Iris pigment epithelial cell (primary cell): ENCODE data around the gene PPY.
"Not testable (repeated sequence)": the region's sequence is repeated elsewhere in the genome, so short reads cannot be mapped to it uniquely, and the experiment has no call there.

Experiments
- DNase-seq: peaks from one replicate; pipeline ENCODE4 v3.0.0-alpha.2; 2011; ENCODE audit warnings: low read depth

The PPY gene

DNA sequence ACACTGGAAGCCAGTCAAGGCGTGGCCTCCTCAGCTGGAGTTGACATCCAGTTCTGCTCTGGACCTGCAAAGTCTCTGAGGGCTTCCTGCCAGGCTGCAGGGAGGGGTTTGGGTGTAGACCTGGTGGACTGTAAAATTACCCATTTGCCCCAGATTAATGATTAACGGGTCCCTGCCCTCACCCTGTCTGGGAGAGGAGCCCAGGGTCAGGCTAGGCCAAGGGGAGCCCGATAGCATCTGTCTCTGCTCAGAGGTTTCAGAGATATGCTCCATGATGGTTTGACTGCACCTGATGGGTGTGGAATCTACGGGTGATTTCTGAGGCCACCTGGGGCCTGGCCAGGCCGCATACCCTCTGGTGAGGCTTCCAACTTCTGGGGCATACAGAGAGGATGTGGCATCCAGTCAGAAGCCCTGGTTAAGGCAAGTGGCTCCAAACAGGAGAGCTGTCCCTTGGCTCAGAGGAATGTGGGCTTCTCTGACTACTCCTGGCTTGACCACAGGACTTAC, 11.2 kb downstream of the PPY start:
- no peak for DNase-seq

DNA sequence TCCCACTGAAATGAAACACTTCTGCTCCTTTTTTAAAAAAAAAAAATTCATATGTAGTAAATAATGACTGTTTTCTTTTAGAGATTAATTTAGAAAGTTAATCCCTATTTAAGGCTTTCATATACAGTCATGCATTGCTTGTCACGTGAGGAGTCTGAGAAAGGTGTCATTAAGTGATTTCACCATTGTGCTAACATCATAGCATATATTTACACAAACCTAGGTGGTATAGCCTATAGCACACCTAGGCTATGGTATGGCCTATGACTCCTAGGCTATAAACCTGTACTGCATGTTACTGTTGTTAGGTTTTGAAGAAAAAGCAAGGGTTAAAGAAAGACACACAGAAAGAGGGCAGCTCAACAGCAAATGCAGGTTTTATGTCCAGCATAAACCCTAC, 13.7 kb downstream of the PPY start:
- DNase-seq = no peak

DNA sequence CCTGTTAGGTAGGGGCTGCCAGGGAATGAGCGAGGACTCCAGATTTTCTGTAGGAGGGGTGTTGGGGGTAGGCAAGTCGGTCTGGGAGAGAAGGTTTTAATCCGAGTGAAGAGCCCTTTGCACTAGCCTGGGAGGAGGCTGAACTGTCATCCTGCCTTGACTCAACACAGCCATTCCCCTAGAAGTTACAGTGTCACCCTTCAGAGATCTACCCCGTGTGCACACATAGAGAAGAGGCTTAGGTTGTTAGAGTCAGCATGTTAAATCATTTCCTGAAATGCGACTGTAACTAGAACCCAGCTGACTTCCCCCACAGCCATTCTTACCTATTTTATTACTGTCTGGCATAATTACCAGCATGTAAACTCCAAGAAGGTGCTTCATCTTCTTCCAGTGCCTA, 14.3 kb downstream of the PPY start:
- not testable (repeated sequence) for DNase-seq

DNA sequence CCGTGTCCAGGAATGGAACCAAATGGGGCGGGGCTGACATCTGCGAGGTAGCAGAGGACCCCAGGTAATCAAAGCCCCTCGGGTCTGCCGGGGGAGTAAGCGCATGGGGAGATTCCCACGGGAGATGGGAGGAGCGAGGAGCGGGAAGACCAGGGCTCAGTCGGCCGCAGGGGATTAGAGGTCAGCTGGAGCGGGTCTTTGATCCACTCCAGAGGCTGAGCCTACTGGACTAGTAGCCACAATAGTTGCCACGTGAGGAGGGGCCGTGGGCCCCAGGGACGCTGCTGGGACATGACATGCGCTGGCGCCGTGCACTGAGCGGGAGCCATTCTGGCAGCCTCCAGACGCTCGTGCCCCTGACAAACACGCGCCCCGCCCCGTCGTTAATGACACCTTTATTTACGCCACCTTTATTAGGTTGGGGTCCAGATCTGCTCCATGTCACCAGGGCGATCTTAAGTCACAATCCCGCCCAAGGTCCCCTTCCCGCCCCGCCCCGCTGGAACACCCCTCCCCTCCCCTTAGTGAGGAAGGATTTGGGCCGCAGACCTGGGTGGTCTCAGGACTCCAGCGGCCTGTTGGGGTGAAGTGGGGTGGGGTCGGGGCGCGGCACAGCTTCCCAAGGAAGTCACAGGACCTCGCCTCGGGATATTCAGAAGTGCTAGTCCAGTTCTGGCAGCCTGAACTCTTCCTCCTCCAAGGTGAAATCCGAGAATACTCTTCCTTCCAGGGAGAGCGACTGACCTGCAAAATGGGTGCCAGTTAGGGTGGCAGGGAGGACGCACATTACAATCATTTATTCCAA, 15.0 kb downstream of the PPY start:
- no peak for DNase-seq

DNA sequence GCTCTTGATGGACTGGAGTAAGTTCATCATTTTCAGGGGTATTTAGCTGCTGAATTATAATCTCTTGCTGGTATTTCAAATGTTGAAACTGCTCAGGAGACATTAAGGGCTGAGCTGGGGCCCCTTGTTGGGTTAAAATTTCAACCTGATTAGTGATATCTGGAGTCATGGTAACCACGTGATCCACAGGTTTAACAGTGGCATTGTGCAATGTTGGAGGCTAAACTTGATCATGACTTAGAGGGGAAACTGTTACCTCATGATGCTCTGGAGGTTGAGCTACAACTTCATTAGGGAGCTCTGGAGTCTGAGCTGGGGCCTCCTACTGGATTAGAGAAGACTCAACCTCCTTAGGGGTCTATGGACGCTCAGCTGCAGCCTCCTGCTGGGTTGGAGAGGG, 17.7 kb downstream of the PPY start:
- no peak for DNase-seq

DNA sequence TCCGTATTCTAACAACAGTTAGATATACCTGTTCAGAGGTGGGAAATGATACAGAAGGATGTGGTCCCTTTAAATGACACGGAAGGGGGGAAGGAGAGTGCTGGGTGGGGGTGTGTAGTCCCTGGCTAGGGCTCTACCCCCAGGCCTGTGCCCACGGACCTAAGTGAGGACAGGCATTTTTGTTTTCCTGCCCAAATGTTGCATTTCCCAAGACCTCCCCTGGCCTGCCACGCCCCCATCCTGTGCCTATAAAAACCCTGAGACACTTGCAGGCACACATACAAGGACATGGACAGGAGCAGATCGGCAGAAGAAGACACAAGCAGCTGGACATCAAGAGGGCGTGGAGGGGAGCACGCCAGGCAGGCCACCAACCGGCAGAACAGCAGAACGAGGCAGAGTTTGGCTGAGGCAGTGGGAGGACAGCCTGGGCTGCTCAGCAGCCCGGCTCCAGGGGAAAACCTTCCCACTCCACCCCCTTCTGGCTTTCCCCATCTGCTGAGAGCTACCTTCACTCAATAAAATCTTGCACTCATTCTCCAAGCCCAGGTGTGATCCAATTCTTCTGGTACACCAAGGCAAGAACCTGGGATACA, 21.7 kb downstream of the PPY start:
- DNase-seq = no peak

DNA sequence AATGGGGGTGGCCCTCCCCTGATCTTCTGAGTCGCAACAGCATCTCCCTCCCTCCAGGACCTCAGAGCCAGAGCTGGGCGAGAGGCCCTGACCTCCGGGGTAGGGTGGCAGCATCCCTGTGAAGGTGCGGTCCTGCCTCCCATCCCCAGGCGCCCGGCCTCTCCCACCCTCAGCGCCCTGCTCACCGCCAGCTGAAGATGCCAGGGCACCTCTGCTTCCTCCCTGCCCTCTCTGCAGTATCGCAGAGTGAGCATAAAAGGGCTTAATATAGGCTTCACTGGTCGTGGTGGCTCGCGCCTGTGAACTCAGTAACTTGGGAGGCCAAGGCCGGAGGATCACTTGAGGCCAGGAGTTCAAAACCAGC, 24.3 kb downstream of the PPY start:
- DNase-seq = no peak

DNA sequence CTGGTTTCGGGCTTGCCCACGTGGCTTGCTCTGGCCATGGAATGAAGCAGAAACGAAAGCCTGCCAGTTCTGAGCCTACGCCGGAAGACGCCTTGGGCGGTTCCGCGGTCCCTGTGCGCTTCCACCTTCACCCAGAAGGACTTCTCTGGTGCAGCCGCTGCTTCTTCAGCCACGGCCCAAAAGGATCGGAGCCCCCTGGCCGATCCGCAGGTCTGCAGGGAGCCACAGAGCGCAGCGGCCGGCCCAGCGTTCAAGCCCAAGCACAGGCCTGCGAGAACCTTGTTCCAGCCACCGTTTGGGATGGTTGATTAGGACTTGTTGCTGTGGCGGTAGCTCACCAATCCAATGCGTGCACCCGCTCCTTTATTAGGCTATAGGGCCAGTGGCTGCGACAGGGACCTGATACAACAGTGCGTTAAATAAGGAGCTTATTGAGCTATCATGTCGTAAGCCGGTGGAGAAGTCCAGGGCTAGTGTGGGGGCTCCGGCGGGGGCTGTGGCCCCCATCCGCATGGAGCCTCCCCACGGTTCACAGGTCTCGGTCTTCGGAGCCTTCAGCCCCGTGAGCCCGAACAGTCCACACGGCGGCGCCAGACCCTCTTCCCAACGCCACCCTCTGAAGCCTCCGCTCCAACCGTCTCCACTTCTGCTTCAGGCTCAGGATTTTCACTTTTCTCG, 24.8 kb downstream of the PPY start:
- DNase-seq = peak; percentile 28

DNA sequence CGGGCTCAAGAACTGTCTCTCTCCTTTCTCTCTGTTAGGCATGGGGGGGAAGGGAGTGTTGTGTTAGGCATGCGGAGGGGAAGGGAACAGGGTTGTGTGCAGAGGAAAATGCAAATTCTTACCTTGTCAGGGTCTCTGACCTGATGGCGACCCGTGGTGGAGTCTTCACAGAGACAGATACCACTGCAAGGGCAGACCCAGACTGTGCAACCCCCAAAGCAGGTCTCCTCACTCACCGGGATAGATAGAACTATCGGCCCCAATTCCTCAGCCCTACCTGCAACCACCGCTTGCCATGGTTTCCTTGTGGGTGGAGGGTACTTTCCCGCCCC, 25.3 kb downstream of the PPY start:
- DNase-seq = no peak

DNA sequence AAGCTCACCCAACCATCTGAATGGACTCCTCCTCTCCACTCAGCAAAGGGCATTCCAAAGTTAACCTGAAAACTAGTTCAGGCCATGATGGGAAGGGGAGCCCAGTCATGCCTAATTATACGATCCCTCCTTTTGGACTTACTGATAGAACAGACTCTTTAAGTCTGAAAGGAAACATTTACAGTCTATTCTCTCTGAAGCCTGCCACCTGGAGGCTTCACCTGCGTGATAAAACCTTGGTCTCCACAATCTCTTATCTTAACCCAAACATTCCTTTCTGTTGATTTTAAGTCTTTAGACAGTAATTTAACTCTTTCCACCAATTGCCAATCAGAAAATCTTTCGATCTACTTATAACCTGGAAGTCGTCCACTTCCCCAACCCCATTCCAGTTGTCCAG, 25.9 kb downstream of the PPY start:
- no peak for DNase-seq

DNA sequence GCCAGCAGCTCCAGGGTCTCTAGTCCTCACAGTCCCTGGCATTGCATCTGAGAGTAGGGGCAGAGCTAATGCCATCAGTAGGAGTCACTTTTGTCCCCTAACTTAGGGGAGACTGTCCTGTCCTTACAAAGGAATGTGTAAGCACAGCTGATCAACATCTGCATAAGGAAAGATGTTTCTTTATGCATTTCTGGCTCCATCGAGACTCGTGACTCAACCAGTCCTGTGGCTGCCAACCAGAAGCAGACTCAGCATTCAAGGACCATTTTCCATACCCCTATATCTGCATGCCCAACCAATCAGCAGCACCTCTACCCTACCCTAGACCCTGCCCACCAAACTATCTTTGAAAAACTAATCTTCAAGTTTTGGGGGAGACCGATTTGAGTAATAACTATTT, 26.7 kb downstream of the PPY start:
- DNase-seq = no peak

DNA sequence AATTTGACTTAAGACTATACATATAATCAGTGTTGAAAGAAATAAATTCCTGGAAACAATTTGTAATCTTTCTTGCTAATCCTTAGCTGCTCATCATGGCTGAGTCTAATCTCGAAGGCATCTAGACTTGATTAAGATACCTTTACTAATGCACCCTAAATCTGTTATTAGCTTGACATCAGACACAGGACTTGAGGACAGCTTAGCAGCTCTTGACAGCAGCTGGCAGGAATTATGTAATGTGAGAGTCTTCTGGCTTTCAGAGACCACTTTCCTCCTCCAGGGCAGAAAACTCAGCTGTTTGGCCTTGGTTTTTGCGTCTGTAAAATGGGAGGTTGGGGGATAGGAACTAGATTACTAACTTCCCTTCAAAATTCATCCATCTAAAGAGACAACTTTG, 27.8 kb downstream of the PPY start:
- DNase-seq = no peak

DNA sequence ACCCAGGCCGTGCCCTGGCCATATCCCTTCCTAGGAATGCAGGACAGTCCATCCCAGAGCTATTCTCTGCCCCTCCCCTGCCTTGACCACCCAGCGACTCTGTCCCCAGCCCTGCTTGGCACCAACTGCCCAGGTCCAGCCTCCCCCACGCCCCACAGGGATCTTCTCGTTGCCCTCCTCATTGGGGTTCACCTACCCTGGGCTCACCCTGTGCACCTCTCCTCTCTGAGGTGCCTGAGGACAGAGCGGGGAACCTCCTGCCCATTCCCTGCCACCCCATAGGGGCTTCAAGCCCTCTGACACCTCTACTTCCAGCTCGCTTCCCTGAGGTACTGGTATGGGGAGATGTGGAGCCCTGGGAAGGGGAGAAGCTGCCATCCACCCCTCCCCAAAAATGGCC, 28.7 kb downstream of the PPY start:
- DNase-seq = no peak

DNA sequence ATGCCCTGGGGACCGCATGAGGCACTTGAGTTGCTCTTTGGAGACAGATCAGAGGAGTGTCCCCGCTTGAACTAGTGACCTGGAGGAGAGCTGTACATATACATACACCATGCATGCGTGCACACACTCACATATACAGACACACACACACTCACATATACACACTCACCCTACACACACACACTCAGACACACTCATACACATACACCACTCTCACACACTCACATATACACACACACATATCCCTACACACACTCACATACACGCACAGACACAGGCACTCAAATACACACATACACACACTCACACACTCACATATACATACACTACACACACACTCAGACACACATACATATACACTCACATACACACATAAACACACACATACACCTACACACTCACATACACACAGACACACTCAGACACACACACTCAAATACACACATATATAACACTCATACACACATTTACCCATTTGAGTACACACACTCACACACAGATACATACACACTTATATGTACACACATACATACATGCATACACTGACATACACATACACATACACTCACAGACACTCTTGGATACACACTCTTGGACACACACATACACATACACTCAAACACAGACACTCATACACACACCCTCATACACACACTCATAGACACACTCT, 29.5 kb downstream of the PPY start:
- DNase-seq = no peak

DNA sequence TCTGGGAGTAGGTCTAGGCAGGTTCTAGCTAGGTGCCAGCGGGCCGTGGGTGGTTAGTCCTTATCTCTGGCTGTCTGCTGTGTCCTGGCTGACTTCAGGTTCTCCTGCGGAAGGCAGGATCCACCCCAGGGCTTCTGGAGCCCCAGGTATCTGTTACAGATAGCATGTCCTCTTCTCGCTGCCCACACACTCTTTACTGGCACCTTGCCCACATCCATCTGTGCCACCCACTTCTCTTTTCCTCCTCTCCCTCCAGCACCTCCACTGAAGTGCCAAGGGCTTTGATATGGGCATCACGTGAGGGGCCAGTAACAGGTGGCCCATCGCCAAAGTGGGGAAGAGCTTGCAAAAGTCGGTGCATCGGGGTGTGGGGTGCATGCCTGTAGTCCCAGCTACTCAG, 30.4 kb downstream of the PPY start:
- DNase-seq = no peak

DNA sequence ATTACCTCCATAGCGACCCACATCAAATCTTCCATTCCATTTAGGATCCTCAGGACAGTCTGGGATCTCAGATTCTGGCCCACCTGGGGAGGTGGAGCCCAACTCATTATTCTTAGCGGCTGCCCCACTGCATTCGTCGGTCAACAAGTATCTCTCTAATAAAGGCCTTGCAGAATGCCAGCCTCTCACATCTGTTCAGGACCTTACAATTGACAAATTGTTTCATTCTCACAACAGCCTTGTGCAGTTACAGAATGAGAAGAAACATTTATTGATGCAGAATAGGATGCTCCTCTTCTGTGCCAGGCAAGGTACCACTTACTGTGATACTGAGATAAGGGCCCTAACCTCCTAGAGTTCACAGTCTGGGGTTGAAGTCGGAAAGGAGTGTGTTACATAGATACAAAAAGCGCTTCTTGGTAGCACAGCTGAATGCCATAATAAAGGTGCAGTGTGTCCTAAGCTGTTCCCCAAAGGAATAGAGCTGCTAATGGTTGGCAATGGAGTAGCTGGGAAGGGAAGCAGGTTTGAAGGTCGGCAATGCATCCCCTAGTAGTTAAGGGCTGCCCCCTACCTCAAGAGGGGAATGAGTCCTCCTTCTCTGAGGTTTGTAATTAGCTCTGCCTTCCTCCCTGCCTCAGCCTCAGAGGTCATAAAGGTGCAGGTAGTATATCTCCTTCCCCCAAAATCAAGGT, 32.6 kb downstream of the PPY start:
- DNase-seq = no peak

DNA sequence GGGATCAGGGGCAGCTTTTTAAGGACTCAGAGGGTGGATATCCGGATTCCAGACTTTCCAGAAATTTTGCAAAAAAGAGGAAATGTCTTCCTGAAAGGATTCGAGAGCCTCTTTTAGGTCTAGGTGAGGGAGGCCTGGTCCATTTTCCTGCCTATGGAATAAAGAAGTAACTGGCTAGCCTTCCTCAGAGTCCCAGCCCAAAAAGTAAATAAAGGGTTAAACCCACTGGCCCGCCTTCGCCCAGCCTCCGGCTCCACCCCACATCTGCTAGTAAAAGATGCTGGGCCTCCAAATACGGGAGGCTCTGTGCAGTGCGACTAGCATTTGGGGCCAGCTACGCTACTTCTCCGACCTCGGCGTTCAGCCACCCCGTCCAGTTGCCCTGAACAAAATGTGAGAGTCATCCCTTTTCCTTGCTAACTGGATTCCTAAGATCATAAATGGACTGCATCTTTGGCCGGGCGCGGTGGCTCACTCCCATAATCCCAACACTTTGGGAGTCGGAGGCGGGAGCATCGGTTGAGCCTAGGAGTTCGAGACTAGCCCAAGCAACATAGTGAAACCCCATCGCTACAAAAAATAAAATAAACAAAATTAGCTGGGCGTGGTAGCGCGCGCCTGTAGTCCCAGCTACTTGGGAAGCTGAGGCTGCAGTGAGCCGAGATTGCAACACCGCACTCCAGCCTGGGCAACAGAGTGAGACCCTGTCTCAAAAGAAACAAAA, 34.1 kb downstream of the PPY start:
- DNase-seq = peak; percentile 57

DNA sequence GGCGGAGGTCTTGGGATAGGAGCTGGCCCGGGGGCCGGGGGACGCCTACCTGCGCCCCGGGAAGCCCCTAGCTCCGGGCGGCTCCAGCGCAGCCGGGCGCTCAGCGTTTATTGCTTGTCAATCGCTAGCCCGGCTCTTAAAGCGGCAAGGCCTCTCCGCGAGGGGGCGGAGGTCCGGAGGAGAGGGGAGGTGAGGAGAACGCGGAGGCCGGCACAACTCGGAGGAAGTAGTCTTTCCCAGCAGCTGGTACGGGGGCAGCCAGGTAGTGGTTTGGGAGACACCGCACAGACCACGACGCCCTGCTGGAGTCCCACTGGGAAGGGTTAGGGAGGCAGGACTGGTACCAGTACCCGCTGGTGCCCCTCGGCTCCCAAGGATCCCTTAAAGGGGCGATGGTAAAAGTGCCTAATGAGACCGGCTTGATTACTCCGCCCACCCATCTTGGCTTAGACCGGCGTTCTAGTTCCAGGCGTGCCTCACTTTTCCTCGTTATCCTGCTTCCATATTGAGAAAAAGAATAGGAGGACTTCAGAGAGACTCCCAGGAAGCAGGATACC, 34.8 kb downstream of the PPY start, which contains the start of gene MPP2:
Gene MPP2 (minus strand): TSS at position 112 of the 557 bp plus-strand sequence. CDS start 3,076 bp downstream, outside the sequence.
- DNase-seq = peak; percentile 70

DNA sequence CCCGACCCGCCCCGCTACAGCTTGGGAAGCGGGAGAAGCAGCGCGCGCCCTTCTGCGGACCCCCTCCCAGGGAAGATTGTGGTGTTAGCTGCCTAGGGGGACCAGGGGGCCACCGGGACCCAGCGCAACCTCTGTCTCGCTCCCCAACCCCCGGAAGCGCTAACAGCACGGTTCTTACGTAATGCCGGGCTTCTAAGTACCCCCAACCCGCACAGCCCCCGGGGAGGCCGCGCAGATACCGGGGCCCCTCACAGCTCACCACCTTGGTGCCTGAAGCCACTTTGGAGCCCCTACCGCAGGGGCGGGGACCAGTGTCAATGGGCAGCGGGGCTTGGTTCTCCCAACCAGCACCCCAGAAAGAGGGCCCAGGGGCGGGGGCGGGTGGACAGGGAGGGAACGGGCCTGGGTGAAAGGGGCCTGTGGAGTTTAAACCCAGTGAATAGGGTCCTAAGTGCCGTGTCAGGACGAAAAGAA, 35.3 kb downstream of the PPY start:
- no peak for DNase-seq

DNA sequence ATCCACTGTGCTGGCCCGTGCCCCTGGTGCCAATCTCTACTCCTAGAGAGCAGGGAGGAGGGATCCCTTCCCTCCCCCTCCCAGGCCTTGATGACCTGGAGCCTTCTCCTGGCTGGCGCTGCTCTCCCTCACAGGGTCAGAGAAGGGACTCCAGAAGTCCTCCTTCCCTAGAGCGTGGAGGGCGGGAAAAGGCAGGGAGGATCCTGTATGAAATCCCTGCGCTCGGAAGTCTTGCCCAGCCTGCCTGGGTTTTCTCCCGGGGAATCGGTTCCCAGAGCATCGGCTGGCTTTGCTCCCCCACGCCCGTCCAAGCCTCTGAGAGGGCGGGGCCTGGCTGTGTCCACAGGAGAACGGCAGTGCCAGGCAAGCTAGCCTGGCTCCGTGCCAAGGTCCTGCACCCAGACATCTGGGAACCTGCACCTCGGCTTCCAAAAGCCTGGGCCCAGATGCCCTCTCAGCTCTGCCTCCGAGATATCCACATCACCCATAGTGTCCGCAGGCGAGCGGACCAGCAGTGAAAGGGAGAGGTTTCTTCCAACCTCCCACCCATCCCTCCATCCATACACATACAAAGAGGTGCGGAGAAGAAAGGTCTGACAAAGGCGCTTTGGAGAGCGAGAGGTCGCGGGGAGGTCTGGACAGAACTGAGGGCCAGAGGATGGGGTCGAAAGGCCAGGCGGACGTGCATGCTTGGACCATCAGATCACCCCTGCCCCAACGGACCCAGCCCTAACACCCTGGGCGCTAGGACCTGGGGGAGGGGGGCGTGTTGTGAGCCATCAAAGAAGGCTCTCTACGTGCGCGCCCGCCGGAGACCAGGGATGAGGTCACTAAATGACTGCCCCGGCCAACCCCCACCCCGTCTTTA, 36.1 kb downstream of the PPY start:
- DNase-seq = peak; percentile 43
